H9 (cell line): Measurements from ENCODE around the gene RHOH. TPM values are rescaled to one million over a fixed set of nuclear protein-coding genes. Genes with fewer than 3 reads are reported as not detected.

Experiments
- DNase-seq: peaks from one replicate; pipeline ENCODE4 v3.0.0-alpha.2; 2017
- H2AFZ ChIP-seq: one replicate; pipeline ENCODE4 v1.6.1; 2013; ENCODE audit warnings: mild to moderate bottlenecking, low read length, control low read depth, moderate library complexity
- H2AK5ac ChIP-seq: 2 replicates; pipeline ENCODE4 v1.6.1; 2013; ENCODE audit warnings: low read length, control low read depth, mixed read lengths; ENCODE audit not compliant: insufficient read length
- H2BK120ac ChIP-seq: one replicate; pipeline ENCODE4 v1.6.1; 2013; ENCODE audit warnings: low read depth, mild to moderate bottlenecking, low read length, control low read depth, inconsistent platforms; ENCODE audit not compliant: poor library complexity, severe bottlenecking
- H2BK12ac ChIP-seq: 2 replicates; pipeline ENCODE4 v1.6.1; 2013; ENCODE audit warnings: low read length, control low read depth, mixed read lengths, low read depth; ENCODE audit not compliant: insufficient read length
- H2BK15ac ChIP-seq: 2 replicates; pipeline ENCODE4 v1.6.1; 2013; ENCODE audit warnings: low read depth, low read length, control low read depth
- H2BK20ac ChIP-seq: one replicate; pipeline ENCODE4 v1.6.1; 2013; ENCODE audit warnings: low read depth, mild to moderate bottlenecking, low read length, control low read depth, inconsistent platforms; ENCODE audit not compliant: poor library complexity, severe bottlenecking
- H2BK5ac ChIP-seq: 2 replicates; pipeline ENCODE4 v1.6.1; 2013; ENCODE audit warnings: low read length, control low read depth, mixed read lengths; ENCODE audit not compliant: insufficient read length
- H3K14ac ChIP-seq: 2 replicates; pipeline ENCODE4 v1.6.1; 2013; ENCODE audit warnings: low read length, control low read depth; ENCODE audit not compliant: insufficient read depth
- H3K18ac ChIP-seq: 2 replicates; pipeline ENCODE4 v1.6.1; 2013; ENCODE audit warnings: low read depth, mild to moderate bottlenecking, mixed read lengths, low read length, control low read depth; ENCODE audit not compliant: insufficient read length
- H3K23ac ChIP-seq: 2 replicates; pipeline ENCODE4 v1.6.1; 2013; ENCODE audit warnings: low read length, control low read depth, mixed read lengths, low read depth; ENCODE audit not compliant: insufficient read length
- H3K23me2 ChIP-seq: 2 replicates; pipeline ENCODE4 v1.6.1; 2013; ENCODE audit warnings: low read depth, mild to moderate bottlenecking, mixed read lengths, low read length, control low read depth; ENCODE audit not compliant: insufficient read length, poor library complexity, severe bottlenecking
- H3K27ac ChIP-seq: 2 replicates; pipeline ENCODE4 v1.5.1; 2013; ENCODE audit warnings: low read length, control low read depth, mixed read lengths, low read depth; ENCODE audit not compliant: insufficient read length
- H3K27me3 ChIP-seq: 2 replicates; pipeline ENCODE4 v1.6.1; 2013; ENCODE audit warnings: low read length, control low read depth, inconsistent platforms; ENCODE audit not compliant: insufficient read depth
- H3K4ac ChIP-seq: 2 replicates; pipeline ENCODE4 v1.6.1; 2013; ENCODE audit warnings: low read depth, mild to moderate bottlenecking, control low read depth, inconsistent platforms, low read length, moderate library complexity
- H3K4me1 ChIP-seq: 2 replicates; pipeline ENCODE4 v1.6.1; 2013; ENCODE audit warnings: low read length, control low read depth, inconsistent platforms; ENCODE audit not compliant: insufficient read depth
- H3K4me2 ChIP-seq: 2 replicates; pipeline ENCODE4 v1.6.1; 2013; ENCODE audit warnings: low read length, control low read depth, mixed read lengths; ENCODE audit not compliant: insufficient read length, insufficient read depth
- H3K56ac ChIP-seq: 2 replicates; pipeline ENCODE4 v1.6.1; 2013; ENCODE audit warnings: low read depth, mild to moderate bottlenecking, mixed read lengths, low read length, control low read depth; ENCODE audit not compliant: insufficient read length
- H3K79me1 ChIP-seq: 2 replicates; pipeline ENCODE4 v1.6.1; 2013; ENCODE audit warnings: low read depth, mild to moderate bottlenecking, moderate library complexity, low read length, control low read depth, inconsistent platforms; ENCODE audit not compliant: insufficient read depth, poor library complexity, severe bottlenecking
- H3K79me2 ChIP-seq: 2 replicates; pipeline ENCODE4 v1.6.1; 2013; ENCODE audit warnings: low read length, control low read depth, inconsistent platforms; ENCODE audit not compliant: insufficient read depth
- H3K9ac ChIP-seq: 2 replicates; pipeline ENCODE4 v1.6.1; 2013; ENCODE audit warnings: low read length, control low read depth, mixed read lengths; ENCODE audit not compliant: insufficient read length; ENCODE audit errors: extremely low read depth
- H3K9me3 ChIP-seq: one replicate; pipeline ENCODE4 v1.6.1; 2013; ENCODE audit warnings: low read depth, low read length, inconsistent platforms; ENCODE audit not compliant: control insufficient read depth
- H3T11ph ChIP-seq: one replicate; pipeline ENCODE4 v1.6.1; 2013; ENCODE audit warnings: mild to moderate bottlenecking, low read length, control low read depth, inconsistent platforms
- H4K20me1 ChIP-seq: one replicate; pipeline ENCODE4 v1.6.1; 2013; ENCODE audit not compliant: control insufficient read depth, insufficient read length, insufficient read depth
- H4K5ac ChIP-seq: 2 replicates; pipeline ENCODE4 v1.6.1; 2013; ENCODE audit warnings: low read depth, mild to moderate bottlenecking, mixed read lengths, low read length, control low read depth; ENCODE audit not compliant: insufficient read length
- H4K8ac ChIP-seq: replicated peaks from 2 replicates; pipeline ENCODE4 v1.6.1; 2013; ENCODE audit warnings: low read length, control low read depth, mixed read lengths, low read depth; ENCODE audit not compliant: insufficient read length
- H4K91ac ChIP-seq: 2 replicates; pipeline ENCODE4 v1.6.1; 2013; ENCODE audit warnings: low read depth, mild to moderate bottlenecking, moderate library complexity, mixed read lengths, low read length, control low read depth; ENCODE audit not compliant: insufficient read length
- H3K27ac Mint-ChIP-seq, 3 experiments: 2 replicates in 2 of 3; 3 replicates in 1 of 3; pipeline ENCODE4 v1.8.0; 2020 to 2021; ENCODE audit warnings: mixed read lengths in 3 of 3, mild to moderate bottlenecking in 1 of 3, moderate library complexity in 1 of 3
- H3K27me3 Mint-ChIP-seq: 2 replicates; pipeline ENCODE4 v1.8.0; 2021; ENCODE audit warnings: low read depth, mild to moderate bottlenecking, moderate library complexity, mixed read lengths
- H3K36me3 Mint-ChIP-seq, 3 experiments: 2 replicates in 2 of 3; 3 replicates in 1 of 3; pipeline ENCODE4 v1.8.0; 2020 to 2021; ENCODE audit warnings: low read depth in 3 of 3, mixed read lengths in 3 of 3; ENCODE audit not compliant: insufficient read depth in 1 of 3
- H3K4me1 Mint-ChIP-seq, 2 experiments: 2 replicates each; pipeline ENCODE4 v1.8.0; 2020; ENCODE audit warnings: mixed read lengths in 2 of 2
- H3K4me3 Mint-ChIP-seq, 2 experiments: 2 replicates in 1 of 2; 3 replicates in 1 of 2; pipeline ENCODE4 v1.8.0; 2020 to 2021; ENCODE audit warnings: mild to moderate bottlenecking in 2 of 2, mixed read lengths in 2 of 2, moderate library complexity in 1 of 2
- H3K9me3 Mint-ChIP-seq, 2 experiments: 2 replicates in 1 of 2; 3 replicates in 1 of 2; pipeline ENCODE4 v1.8.0; 2020; ENCODE audit warnings: mild to moderate bottlenecking in 2 of 2, mixed read lengths in 2 of 2, moderate library complexity in 1 of 2
- CTCF ChIP-seq: fragments of 200-600 bp; sonication (generic); conservative IDR thresholded peaks from 3 replicates; pipeline ENCODE4 v1.8.0; 2021; ENCODE audit warnings: antibody characterized with exemption, mild to moderate bottlenecking
- WGBS: extraction: QIAGEN DNeasy Blood & Tissue Kit; methylation state at CpG from one replicate; pipeline ENCODE4 v1.1.7; 2013; ENCODE audit warnings: missing lambda C conversion rate, low lambda C conversion rate, mixed read lengths; ENCODE audit not compliant: insufficient read length; ENCODE audit errors: extremely low coverage; 5-methylcytosine and 5-hydroxymethylcytosine counted together
- total RNA-seq: library from RNA; stranded (reverse); gene quantifications from 2 replicates; pipeline ENCODE4 v1.2.1, GENCODE V29; 2021

The RHOH gene
- total RNA-seq, 1 experiment from 2014 or later = 7.1 TPM

GRCh38 chr4:40152637-40153036, 44.2 kb upstream of the RHOH start:
- no peak overlapping the region for H3K27ac Mint-ChIP-seq
- Histone ChIP-seq H3K4me1 (no peaks in the 10 kb centered on the region), H3K4ac (no peak overlapping the region), H3K56ac (no peak overlapping the region), H2AFZ (no peak overlapping the region), H4K91ac (no peak overlapping the region), H3K27ac (no peak overlapping the region), H2BK12ac (no peak overlapping the region), H4K5ac (no peak overlapping the region), H2BK120ac (no peak overlapping the region), H3K4me2 (no peak overlapping the region), H3K9ac (no peak overlapping the region), H3T11ph (no peak overlapping the region), H4K8ac (no peak overlapping the region), H2AK5ac (no peak overlapping the region), H3K14ac (no peak overlapping the region), H3K9me3 (no peaks in the 10 kb centered on the region), H2BK20ac (no peak overlapping the region), H2BK15ac (no peak overlapping the region), H3K27me3 (no peaks in the 10 kb centered on the region), H2BK5ac (no peak overlapping the region), H4K20me1 (no peaks in the 10 kb centered on the region), H3K23me2 (no peaks in the 10 kb centered on the region), H3K79me1 (no peaks in the 10 kb centered on the region), H3K18ac (no peak overlapping the region), H3K79me2 (no peaks in the 10 kb centered on the region), H3K23ac (no peak overlapping the region)
- no peak for DNase-seq
- no peak for TF ChIP-seq CTCF
- H3K4me1 Mint-ChIP-seq = no peaks in the 10 kb centered on the region
- peaks cover 26 to 28% of the 10 kb centered on the region in 2 experiments for H3K9me3 Mint-ChIP-seq
- H3K4me3 Mint-ChIP-seq = no peak overlapping the region
- H3K36me3 Mint-ChIP-seq = peaks cover 33 to 45% (median 38%) of the 10 kb centered on the region in 3 experiments
- WGBS = no CpG with 5 or more reads among the region's 4 CpGs
- no peaks in the 10 kb centered on the region for H3K27me3 Mint-ChIP-seq
